GM03348 (cell line): ENCODE measurements around the gene ADGRL1.
"Not testable (repeated sequence)": the region's sequence is repeated elsewhere in the genome, so short reads cannot be mapped to it uniquely, and the experiment has no call there.

ENCODE experiments used
- DNase-seq: peaks from one replicate; pipeline ENCODE4 v3.0.0; 2012; ENCODE audit warnings: low spot score

ADGRL1 gene

GRCh38 chr19:14161305-14161704, 44.7 kb downstream of the ADGRL1 start:
- no peak for DNase-seq

DNA sequence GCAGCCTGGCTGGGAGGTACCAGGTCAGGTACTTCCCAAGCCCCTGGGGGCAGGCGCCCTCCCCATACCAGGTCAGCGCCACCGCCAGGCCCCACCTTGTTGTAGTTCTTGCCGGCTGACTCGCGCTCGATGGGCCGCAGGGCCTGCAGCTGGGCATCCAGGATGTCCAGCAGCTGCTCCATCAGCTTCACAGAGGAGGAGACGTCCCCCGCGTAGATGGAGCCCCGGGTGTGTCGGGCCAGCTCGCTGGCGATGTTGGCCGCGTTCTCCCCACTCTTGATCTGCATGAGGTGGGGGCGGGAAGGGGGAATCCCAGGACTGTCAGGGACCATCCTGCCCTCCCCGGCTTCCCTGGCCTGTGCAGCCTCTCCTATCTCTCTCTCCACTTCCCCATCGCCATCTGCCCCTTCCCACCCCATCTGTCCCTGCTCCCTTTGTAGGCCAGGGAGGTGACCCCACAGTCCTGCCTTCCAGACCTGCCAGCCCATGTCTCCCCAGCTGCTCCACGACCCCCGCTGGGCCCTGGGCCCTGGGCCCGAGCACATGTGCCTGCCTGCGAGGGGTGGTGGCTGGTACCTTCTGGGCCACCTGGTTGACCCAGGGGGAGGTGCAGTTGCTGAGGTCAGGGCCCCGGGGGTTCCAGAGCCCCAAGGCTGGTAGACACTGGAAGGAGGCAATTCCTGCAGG, 45.8 kb downstream of the ADGRL1 start:
- no peak for DNase-seq

GRCh38 chr19:14159059-14159458, 46.9 kb downstream of the ADGRL1 start:
- no peak for DNase-seq

DNA sequence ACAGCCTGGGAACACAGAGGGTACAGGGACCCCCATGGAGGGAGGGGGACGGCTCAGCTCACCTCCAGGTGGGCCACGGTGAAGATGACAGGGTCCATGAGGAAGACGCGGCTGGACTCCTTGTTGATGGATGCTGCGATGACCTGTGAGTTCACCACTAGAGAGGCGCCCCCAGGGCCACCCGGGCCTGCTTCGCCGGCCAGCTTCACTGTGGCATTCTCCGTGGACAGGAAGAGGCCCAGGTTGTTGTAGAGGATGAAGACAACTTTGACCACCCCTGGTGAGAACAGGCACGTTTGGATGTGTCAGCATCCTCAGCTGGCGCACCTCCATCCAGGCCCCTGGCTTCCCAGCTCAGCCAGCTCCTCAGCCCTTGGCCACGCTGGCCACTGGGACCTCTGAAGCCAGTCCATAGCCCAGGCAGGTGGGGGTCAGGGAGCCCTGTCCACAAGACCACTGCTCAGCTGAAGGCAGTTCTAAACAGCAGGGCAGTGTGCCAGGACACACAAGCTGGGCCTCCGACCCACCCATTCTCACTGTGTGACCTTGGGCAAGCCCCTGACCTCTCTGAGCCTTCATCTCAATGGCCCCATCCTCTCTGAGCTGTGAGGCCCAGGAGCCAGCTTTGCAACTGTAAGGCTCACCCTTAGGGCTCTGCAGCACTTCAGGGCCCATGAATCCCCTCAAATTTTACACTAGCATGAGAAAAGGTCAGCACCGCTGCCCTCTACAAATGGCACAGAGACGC, 47.5 kb downstream of the ADGRL1 start:
- DNase-seq, result no peak

- DNase-seq, result no peak
Observed at GRCh38 chr19:14156971-14157717, 48.8 kb downstream of the ADGRL1 start.

GRCh38 chr19:14156122-14156521, 49.8 kb downstream of the ADGRL1 start:
- DNase-seq, result no peak

DNA sequence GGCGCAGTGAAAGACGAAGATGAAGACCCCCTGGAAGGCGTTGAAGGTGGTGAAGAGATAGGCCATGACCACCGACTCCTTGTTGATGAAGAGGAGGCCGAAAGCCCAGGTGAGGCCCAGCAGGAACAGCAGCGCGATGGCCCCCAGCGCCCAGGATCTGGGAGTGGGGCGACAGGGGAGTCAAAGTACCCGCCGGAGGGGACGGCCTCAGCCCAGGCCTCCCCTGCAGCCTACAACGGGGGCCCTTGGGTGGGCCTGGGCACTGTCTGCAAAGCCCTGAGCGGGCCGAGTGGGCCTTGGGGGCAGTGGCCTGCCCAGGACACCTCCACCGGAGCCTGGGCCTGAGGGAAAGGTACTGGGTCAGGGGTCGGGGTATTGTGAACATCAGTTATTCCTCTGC, 50.6 kb downstream of the ADGRL1 start:
- no peak for DNase-seq

DNA sequence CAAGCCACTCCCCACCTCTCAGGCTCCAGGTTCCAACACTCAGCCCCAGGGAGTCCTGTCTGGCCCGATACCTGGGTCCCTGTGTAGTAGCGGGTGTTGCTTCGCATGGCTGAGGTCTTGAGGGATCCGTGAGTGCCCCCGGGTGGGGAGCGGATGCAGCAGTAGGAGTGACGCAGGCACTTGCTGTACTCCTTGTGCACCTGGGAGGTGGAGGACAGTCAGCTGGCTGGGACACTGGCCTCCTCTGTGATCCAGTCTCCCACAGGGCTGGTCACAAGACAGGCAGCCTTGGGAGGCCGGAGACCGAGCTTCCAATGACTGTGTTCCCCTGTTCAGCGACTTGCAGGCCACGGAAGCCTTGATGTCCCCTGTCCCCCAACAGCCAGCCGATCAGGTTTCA, 53.3 kb downstream of the ADGRL1 start:
- no peak for DNase-seq

DNA sequence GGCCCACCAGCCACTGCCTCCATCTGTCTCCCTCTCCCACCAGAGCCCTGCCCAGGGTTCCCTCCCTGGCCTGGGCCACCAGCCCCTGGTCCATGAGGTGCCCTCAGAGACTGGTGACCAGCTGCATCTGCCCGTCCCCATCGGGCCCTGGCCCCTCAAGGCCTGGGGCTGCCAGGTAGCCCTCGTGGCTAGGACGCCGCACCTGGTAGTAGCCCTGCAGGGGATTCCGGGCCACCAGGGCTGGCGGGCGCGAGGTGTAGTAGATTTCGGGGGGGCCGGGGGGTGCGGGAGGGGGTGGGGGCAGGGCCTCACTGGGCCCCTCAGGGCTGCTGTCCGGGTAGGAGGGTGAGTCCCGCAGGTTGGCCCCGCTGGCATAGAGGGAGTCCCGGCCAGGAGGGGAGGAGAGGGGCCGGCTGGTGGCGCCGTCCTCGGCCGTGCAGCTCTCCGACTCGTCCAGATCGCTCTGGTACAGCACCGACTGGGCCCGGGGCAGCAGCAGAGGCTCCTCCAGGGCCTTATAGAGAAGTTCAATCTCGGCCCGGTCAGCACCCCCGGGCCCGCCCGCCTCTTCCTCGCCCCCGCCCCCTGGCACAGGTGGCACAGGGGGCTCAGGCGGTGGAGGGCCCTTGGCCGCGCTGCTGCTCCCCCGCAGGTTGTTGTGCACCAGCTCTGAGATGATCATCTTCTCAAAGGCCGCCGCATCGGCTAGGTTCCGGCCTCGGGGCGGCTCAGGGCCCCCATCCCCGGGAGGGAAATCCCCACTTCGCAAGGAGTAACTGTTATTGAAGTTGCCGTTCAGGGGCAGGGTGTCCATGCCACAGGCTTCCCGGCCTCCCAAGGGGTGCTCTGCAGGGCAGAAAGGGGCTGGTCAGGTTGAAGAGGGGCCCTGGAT, 55.0 kb downstream of the ADGRL1 start:
- no peak for DNase-seq

- DNase-seq, result no peak
Observed at GRCh38 chr19:14150041-14150769, 55.8 kb downstream of the ADGRL1 start.

GRCh38 chr19:14149509-14149994, 56.4 kb downstream of the ADGRL1 start:
- DNase-seq, result peak; percentile 75

- no peak for DNase-seq
Observed at GRCh38 chr19:14148751-14149410, 57.1 kb downstream of the ADGRL1 start.

GRCh38 chr19:14147797-14148605, 58.0 kb downstream of the ADGRL1 start:
- DNase-seq, result peak; percentile 91

DNA sequence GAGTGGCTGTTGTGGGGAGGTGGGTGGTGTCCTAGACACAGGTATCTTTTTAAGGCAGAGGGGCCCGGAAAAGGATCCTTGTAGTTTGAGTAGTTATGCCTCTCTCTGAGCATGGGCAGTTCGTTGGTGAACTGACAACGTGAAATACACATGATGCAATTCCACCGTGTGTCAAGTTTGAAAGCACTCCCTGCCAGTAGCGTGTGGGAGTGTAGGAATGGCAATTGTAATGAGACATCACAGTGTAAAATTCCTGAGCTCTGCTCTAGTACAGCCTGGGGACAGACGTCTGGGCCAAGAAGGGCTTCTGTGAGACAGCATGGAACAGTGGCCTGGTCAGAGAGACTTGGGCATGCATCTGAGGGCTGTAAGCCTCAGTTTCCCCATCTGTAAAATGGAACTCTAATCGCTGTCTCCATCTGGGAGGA, 59.2 kb downstream of the ADGRL1 start:
- DNase-seq, result peak; percentile 88

DNA sequence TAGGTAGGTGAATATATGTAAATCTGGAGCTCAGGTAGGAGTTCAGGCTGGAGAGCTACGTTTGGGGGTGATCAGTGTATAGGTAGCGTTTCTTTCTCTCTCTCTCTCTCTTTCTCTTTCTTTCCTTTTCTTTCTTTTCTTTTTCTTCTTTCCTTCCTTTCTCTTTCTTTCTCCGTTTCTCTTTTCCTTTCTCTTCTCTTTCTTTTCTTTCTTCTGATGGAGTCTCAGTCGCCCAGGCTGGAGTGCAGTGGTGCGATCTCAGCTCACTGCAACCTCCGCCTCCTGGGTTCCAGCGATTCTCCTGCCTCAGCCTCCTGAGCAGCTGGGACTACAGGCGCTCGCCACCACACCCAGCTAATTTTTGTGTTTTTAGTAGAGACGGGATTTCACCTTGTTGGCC, 59.8 kb downstream of the ADGRL1 start:
- not testable (repeated sequence) for DNase-seq

GRCh38 chr19:14145381-14145780, 60.6 kb downstream of the ADGRL1 start:
- no peak for DNase-seq

GRCh38 chr19:14142262-14143190, 63.4 kb downstream of the ADGRL1 start:
- no peak for DNase-seq

DNA sequence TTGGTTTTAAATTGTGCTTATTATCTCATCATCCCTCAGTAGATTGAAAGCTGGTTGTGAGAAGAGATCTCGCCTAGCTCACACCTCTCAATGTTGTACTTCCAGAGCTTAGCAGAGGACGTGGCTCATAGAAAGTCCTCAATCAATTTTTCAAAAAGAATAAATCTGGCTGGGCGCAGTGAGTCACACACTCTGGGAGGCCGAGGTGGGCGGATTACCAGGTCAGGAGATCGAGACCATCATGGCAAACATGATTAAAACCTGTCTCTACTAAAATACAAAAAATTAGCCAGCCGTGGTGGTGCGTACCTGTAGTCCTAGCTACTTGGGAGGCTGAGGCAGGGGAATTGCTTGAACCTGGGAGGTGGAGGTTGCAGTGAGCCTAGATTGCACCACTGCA, 64.9 kb downstream of the ADGRL1 start:
- DNase-seq, result no peak

DNA sequence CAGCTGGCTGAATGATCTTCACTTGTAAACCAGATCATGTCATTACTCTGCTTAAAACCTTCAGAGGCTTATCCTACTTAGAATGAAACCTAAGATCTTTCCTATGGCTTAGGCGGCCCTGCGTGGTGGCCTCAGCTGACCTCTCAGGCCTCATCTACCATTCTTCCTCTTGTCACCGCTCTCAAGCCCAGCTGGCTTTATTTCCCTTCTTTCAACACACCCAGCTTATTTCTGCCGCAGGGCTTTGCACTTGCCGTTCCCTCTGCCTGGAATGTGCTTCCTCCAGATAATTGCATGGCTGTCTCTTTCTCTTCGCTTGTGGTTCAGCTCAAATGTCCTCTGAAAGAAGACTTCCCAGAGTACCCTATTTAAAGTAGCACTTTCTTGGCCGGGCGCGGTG, 66.0 kb downstream of the ADGRL1 start:
- DNase-seq, result no peak
